CD14-positive monocyte (primary cell): ENCODE measurements around the gene MRGPRG. TPM values are rescaled to one million over a fixed set of nuclear protein-coding genes. Genes with fewer than 3 reads are reported as not detected.

ENCODE experiments used
- DNase-seq, 3 donors: peaks; one replicate each; pipeline ENCODE4 v3.0.0-alpha.2; 2011 to 2022
- H2AFZ ChIP-seq: 2 replicates; pipeline ENCODE4 v1.6.0; 2012; ENCODE audit warnings: mild to moderate bottlenecking, low read depth, low read length, inconsistent platforms; ENCODE audit not compliant: insufficient read depth, poor library complexity, severe bottlenecking
- H3K27ac ChIP-seq, 2 donors: 1 replicate in 1 of 2; 2 replicates in 1 of 2; pipeline ENCODE4 v1.5.1; 2012 to 2013; ENCODE audit warnings: low read length in 2 of 2, control low read depth in 1 of 2, inconsistent platforms in 1 of 2, low read depth in 1 of 2, mild to moderate bottlenecking in 1 of 2
- H3K27me3 ChIP-seq, 2 donors: one replicate each; pipeline versions ENCODE4 v1.6.0 to v1.6.1; 2011 to 2013; ENCODE audit warnings: low read length in 2 of 2; ENCODE audit not compliant: control insufficient read depth in 2 of 2, insufficient read depth in 2 of 2
- H3K36me3 ChIP-seq, 2 donors: replicated peaks in 1 of 2; 1 replicate in 1 of 2; 2 replicates in 1 of 2; pipeline versions ENCODE4 v1.5.1 to v1.6.1; 2012 to 2013; ENCODE audit warnings: low read length in 2 of 2, control low read depth in 1 of 2, inconsistent platforms in 1 of 2, mild to moderate bottlenecking in 1 of 2; ENCODE audit not compliant: insufficient read depth in 2 of 2, control insufficient read depth in 1 of 2
- H3K4me1 ChIP-seq, 2 donors: 1 replicate in 1 of 2; 2 replicates in 1 of 2; pipeline versions ENCODE4 v1.5.1 to v1.6.1; 2012 to 2013; ENCODE audit warnings: low read length in 2 of 2, control low read depth in 1 of 2, inconsistent platforms in 1 of 2, mild to moderate bottlenecking in 1 of 2, moderate library complexity in 1 of 2; ENCODE audit not compliant: insufficient read depth in 2 of 2, control insufficient read depth in 1 of 2
- H3K4me2 ChIP-seq: replicated peaks from 2 replicates; pipeline ENCODE3; 2012; ENCODE audit warnings: low read length, moderate library complexity, mild to moderate bottlenecking; ENCODE audit not compliant: poor library complexity, severe bottlenecking; ENCODE audit errors: extremely low read depth
- H3K4me3 ChIP-seq, 3 experiments: fragments of 200-600 bp in 1 of 3; sonication (generic) in 1 of 3; replicated peaks in 1 of 3; 1 replicate in 2 of 3; 2 replicates in 1 of 3; pipeline ENCODE4 v1.5.1; 2011 to 2013; ENCODE audit warnings: low read length in 3 of 3, mild to moderate bottlenecking in 3 of 3, control low read depth in 2 of 3, low read depth in 2 of 3, inconsistent platforms in 1 of 3, moderate library complexity in 1 of 3
- H3K79me2 ChIP-seq: 2 replicates; pipeline ENCODE4 v1.6.0; 2012; ENCODE audit warnings: mild to moderate bottlenecking, control low read depth, inconsistent platforms, low read length, moderate library complexity; ENCODE audit not compliant: insufficient read depth
- H3K9ac ChIP-seq: 2 replicates; pipeline ENCODE4 v1.6.0; 2017; ENCODE audit warnings: low read length, mild to moderate bottlenecking; ENCODE audit not compliant: insufficient read depth, poor library complexity, severe bottlenecking
- H3K9me3 ChIP-seq, 2 donors: replicated peaks in 1 of 2; 1 replicate in 1 of 2; 2 replicates in 1 of 2; pipeline versions ENCODE4 v1.5.1 to v1.6.1; 2012 to 2013; ENCODE audit warnings: low read length in 2 of 2, control low read depth in 1 of 2; ENCODE audit not compliant: control insufficient read depth in 1 of 2, insufficient read depth in 1 of 2
- H4K20me1 ChIP-seq: 2 replicates; pipeline ENCODE4 v1.6.0; 2012; ENCODE audit warnings: mild to moderate bottlenecking, low read length, control low read depth, moderate library complexity; ENCODE audit not compliant: insufficient read depth
- H3K27ac Mint-ChIP-seq, 7 donors: one replicate each; pipeline ENCODE4 v1.8.0; 2020; ENCODE audit warnings: mild to moderate bottlenecking in 7 of 7, mixed read lengths in 7 of 7, moderate library complexity in 6 of 7, inconsistent platforms in 2 of 7
- H3K27me3 Mint-ChIP-seq, 3 donors: one replicate each; pipeline ENCODE4 v1.8.0; 2021 to 2022; ENCODE audit warnings: low read depth in 3 of 3, mild to moderate bottlenecking in 3 of 3, mixed read lengths in 3 of 3, moderate library complexity in 3 of 3, inconsistent platforms in 1 of 3
- H3K36me3 Mint-ChIP-seq, 2 donors: one replicate each; pipeline ENCODE4 v1.8.0; 2020; ENCODE audit warnings: mixed read lengths in 2 of 2, inconsistent platforms in 1 of 2, mild to moderate bottlenecking in 1 of 2
- H3K4me1 Mint-ChIP-seq: one replicate; pipeline ENCODE4 v1.8.0; 2020; ENCODE audit warnings: mild to moderate bottlenecking, mixed read lengths
- H3K4me3 Mint-ChIP-seq, 2 donors: one replicate each; pipeline ENCODE4 v1.8.0; 2020; ENCODE audit warnings: mild to moderate bottlenecking in 2 of 2, mixed read lengths in 2 of 2, moderate library complexity in 1 of 2
- H3K9me3 Mint-ChIP-seq, 7 donors: one replicate each; pipeline ENCODE4 v1.8.0; 2020 to 2022; ENCODE audit warnings: mixed read lengths in 7 of 7, mild to moderate bottlenecking in 6 of 7, moderate library complexity in 6 of 7, inconsistent platforms in 2 of 7
- CTCF ChIP-seq: fragments of 200-600 bp; IDR thresholded peaks from one replicate; pipeline ENCODE4 v1.8.0; 2022; ENCODE audit warnings: antibody characterized with exemption, mild to moderate bottlenecking
- WGBS: methylation state at CpG from one replicate; pipeline ENCODE4 v1.1.5; 2013; ENCODE audit warnings: missing lambda C conversion rate; ENCODE audit not compliant: insufficient coverage; 5-methylcytosine and 5-hydroxymethylcytosine counted together
- intact Hi-C, 2 donors: fragments of 100-400 bp; cut with micrococcal nuclease; formaldehyde crosslinking; loops; one replicate each; pipeline versions ENCODE4 v1.15.0 to v1.15.1; 2023
- polyA plus RNA-seq, 3 donors: library from polyadenylated mRNA; depleted of rRNA in 1 of 3; unstranded in 2 of 3; stranded (reverse) in 1 of 3; fragments of 300-500 nt in 2 of 3; fragments of >200 nt in 1 of 3; fragmentation: Illumina TruSeq in 2 of 3; gene quantifications; 1 replicate in 2 of 3; 2 replicates in 1 of 3; pipeline ENCODE4 v1.2.3, GENCODE V29; 2012 to 2021

The MRGPRG gene
- polyA plus RNA-seq, 3 donors, result not detected

DNA sequence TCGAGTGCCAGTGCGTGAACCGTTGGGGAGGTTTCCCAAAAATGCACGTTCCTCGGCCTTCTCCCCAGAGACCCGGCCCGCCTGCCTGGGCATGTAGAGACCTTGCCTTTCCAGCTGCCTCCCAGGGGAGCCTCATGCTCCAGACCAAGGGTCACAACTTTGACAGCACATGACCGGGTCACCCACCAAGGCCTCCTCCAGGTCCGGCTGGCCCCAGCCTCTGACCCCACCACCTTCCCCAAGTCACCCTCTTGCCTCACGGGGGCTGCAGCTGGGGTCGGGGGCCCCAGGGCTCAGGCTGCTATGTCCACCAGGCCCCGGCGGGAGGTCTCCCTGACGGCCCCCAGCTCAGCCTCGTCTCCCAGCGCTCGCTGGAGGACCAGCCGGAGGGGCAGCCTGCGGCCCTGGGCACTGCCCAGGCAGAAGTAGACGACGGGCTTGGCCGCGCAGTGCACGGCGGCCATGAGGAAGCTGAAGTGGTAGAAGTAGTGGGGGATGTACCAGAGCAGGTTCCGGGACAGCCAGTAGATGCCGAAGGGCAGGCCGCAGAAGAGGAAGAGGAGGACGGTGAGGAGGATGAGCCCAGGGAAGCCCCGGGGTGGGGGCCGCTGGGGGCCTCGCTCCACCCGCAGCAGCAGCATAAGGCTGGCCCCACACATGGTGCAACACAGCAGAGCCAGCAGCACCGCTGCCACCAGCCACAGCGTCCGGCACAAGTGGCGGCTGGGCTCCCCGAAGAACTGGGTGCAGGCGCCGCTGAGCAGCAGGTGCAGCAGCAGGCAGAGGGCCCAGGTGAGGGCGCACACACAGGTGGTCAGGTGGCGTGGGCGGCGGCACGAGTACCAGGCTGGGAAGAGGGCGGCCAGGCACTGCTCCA, 9.2 kb upstream of the MRGPRG start:
- TF ChIP-seq CTCF, result no peak
- Histone ChIP-seq H3K27me3 (peaks cover 0 to 3% of the 10 kb centered on the region in 2 donors), H3K9me3 (no peaks in the 10 kb centered on the region), H3K4me3 (no peak overlapping the region), H3K9ac (no peak overlapping the region), H3K4me2 (peak overlapping the region; percentile 15), H3K36me3 (no peaks in the 10 kb centered on the region), H3K27ac (no peak overlapping the region), H3K79me2 (no peaks in the 10 kb centered on the region), H3K4me1 (peaks cover 27 to 28% of the 10 kb centered on the region in 2 donors), H4K20me1 (no peaks in the 10 kb centered on the region), H2AFZ (no peak overlapping the region)
- Mint-ChIP-seq H3K27me3 (peaks cover 13 to 31% (median 21%) of the 10 kb centered on the region in 3 donors), H3K36me3 (no peaks in the 10 kb centered on the region), H3K9me3 (peaks cover 0 to 1% (median 0%) of the 10 kb centered on the region in 7 donors), H3K4me1 (peaks cover 16% of the 10 kb centered on the region), H3K4me3 (peak overlapping the region in 1 of 2 donors; percentile 64), H3K27ac (no peak overlapping the region)
- peak; percentile 1 to 50 (median 10) for DNase-seq
- 83% methylated on average over 44 of the region's 46 CpGs for WGBS
- intact Hi-C loops, result no loop called here

GRCh38 chr11:3226846-3227567, 8.4 kb upstream of the MRGPRG start:
- H2AFZ ChIP-seq, result no peak overlapping the region
- DNase-seq, result no peak
- H3K79me2 ChIP-seq, result no peaks in the 10 kb centered on the region
- intact Hi-C loops, result no loop called here
- no peak overlapping the region for H3K4me3 ChIP-seq
- no peaks in the 10 kb centered on the region for H3K9me3 ChIP-seq
- WGBS, result 92% methylated on average over 16 of the region's 18 CpGs
- H3K27me3 ChIP-seq, result peaks cover 0 to 3% of the 10 kb centered on the region in 2 donors
- no peaks in the 10 kb centered on the region for H3K36me3 ChIP-seq
- H3K36me3 Mint-ChIP-seq, result no peaks in the 10 kb centered on the region
- no peak overlapping the region for H3K4me2 ChIP-seq
- peaks cover 15 to 34% (median 21%) of the 10 kb centered on the region in 3 donors for H3K27me3 Mint-ChIP-seq
- no peaks in the 10 kb centered on the region for H4K20me1 ChIP-seq
- H3K4me1 ChIP-seq, result peaks cover 27 to 28% of the 10 kb centered on the region in 2 donors
- no peak for TF ChIP-seq CTCF
- H3K4me3 Mint-ChIP-seq, result peak overlapping the region in 1 of 2 donors; percentile 35
- H3K27ac Mint-ChIP-seq, result peak overlapping the region in 1 of 7 donors; percentile 35
- peaks cover 17% of the 10 kb centered on the region for H3K4me1 Mint-ChIP-seq
- no peak overlapping the region for H3K9ac ChIP-seq
- no peak overlapping the region for H3K27ac ChIP-seq
- H3K9me3 Mint-ChIP-seq, result peaks cover 0 to 1% (median 0%) of the 10 kb centered on the region in 7 donors
